GM12878 (cell line): Measurements from ENCODE around the gene SLC38A8. TPM values are rescaled to one million over a fixed set of nuclear protein-coding genes. Genes with fewer than 3 reads are reported as not detected.

Experiments used
- ATAC-seq: fragments of 200-7000 bp; cut with Tn5 transposase; 3 replicates; pipeline ENCODE4 v1.9.1; 2020; ENCODE audit warnings: mild to moderate bottlenecking, moderate library complexity
- BruUV-seq: library from RNA; stranded (reverse); fragments of 400-500 nt; replicated peaks from 2 replicates; lab custom pipeline; 2021; lab: Mats Ljungman, UMichigan
- CTCF ChIA-PET: fragments of 300-600 bp; sonication (Branson Sonifier 250); formaldehyde crosslinking; extraction: SDS; loops from one replicate; lab custom pipeline; 2021; ENCODE audit warnings: inconsistent platforms; lab: Yijun Ruan, JAX
- POLR2A ChIA-PET: fragments of 350-600 bp; formaldehyde crosslinking; extraction: SDS; loops from one replicate; lab custom pipeline; 2021; ENCODE audit warnings: inconsistent platforms; lab: Charles Lee
- RAD21 ChIA-PET: fragments of 300-600 bp; sonication (Branson Sonifier 250); formaldehyde crosslinking; loops from one replicate; lab custom pipeline; 2023; ENCODE audit warnings: antibody characterized with exemption; ENCODE audit not compliant: unreplicated experiment; lab: Charles Lee
- SMC1A ChIA-PET: fragments of 300-600 bp; sonication (Branson Sonifier 250); formaldehyde crosslinking; loops from one replicate; lab custom pipeline; 2023; ENCODE audit not compliant: unreplicated experiment, uncharacterized antibody; lab: Charles Lee
- DNase-seq: peaks from one replicate; pipeline ENCODE4 v3.0.0-alpha.2; 2011; ENCODE audit warnings: low read depth, low spot score
- FAIRE-seq: peaks from 3 replicates; lab custom pipeline; 2011; peaks lifted over from hg19 to GRCh38; lab: Jason Lieb, UNC
- H2AFZ ChIP-seq: 2 replicates; pipeline ENCODE4 v1.6.0; 2011; ENCODE audit warnings: low read depth, low read length, control low read depth; ENCODE audit not compliant: control insufficient read depth
- H3K27ac ChIP-seq: 2 replicates; pipeline ENCODE4 v1.5.1; 2011; ENCODE audit warnings: control low read depth; ENCODE audit not compliant: control insufficient read depth, insufficient read depth
- H3K27me3 ChIP-seq, 2 experiments: replicated peaks in 1 of 2; 2 replicates each; pipeline versions ENCODE4 v1.6.0 to v1.6.1; 2011; ENCODE audit warnings: low read length in 1 of 2; ENCODE audit not compliant: control insufficient read depth in 2 of 2, insufficient read depth in 2 of 2
- H3K36me3 ChIP-seq, 2 experiments: 2 replicates each; pipeline ENCODE4 v1.5.1; 2011; ENCODE audit warnings: low read length in 1 of 2; ENCODE audit not compliant: control insufficient read depth in 2 of 2, insufficient read depth in 2 of 2
- H3K4me1 ChIP-seq: 2 replicates; pipeline ENCODE4 v1.6.1; 2011; ENCODE audit warnings: mild to moderate bottlenecking, low read length, moderate library complexity, mixed read lengths; ENCODE audit not compliant: control insufficient read depth, insufficient read depth
- H3K4me2 ChIP-seq: 2 replicates; pipeline ENCODE4 v1.6.0; 2011; ENCODE audit warnings: control low read depth; ENCODE audit not compliant: control insufficient read depth, insufficient read depth
- H3K4me3 ChIP-seq: fragments of 200-600 bp; sonication (generic); 2 replicates; pipeline ENCODE4 v1.5.1; 2016
- H3K79me2 ChIP-seq: 2 replicates; pipeline ENCODE4 v1.6.0; 2011; ENCODE audit warnings: low read length; ENCODE audit not compliant: control insufficient read depth, insufficient read depth
- H3K9ac ChIP-seq: 2 replicates; pipeline ENCODE4 v1.8.0; 2011; ENCODE audit warnings: low read length, control low read depth, mixed read lengths; ENCODE audit not compliant: control insufficient read depth, insufficient read depth
- H3K9me3 ChIP-seq: replicated peaks from 3 replicates; pipeline ENCODE4 v1.5.1; 2011; ENCODE audit warnings: mild to moderate bottlenecking, low read length; ENCODE audit not compliant: control insufficient read depth, insufficient read depth
- H4K20me1 ChIP-seq: 2 replicates; pipeline ENCODE4 v1.6.0; 2011; ENCODE audit not compliant: control insufficient read depth, insufficient read depth
- BCL11A ChIP-seq: IDR thresholded peaks from 2 replicates; pipeline ENCODE4 v1.6.1; 2011; ENCODE audit warnings: low read depth, low read length
- CBFB ChIP-seq: IDR thresholded peaks from 2 replicates; pipeline ENCODE4 v1.6.1; 2016; ENCODE audit warnings: antibody characterized with exemption, low read depth
- ETV6 ChIP-seq, 2 experiments: fragments of 450-650 bp in 1 of 2; IDR thresholded peaks in 1 of 2; conservative IDR thresholded peaks in 1 of 2; 2 replicates each; pipeline ENCODE4 v1.6.1; 2014; ENCODE audit warnings: antibody characterized with exemption in 1 of 2, borderline replicate concordance in 1 of 2, low read depth in 1 of 2, mild to moderate bottlenecking in 1 of 2, moderate library complexity in 1 of 2
- HDAC6 ChIP-seq: fragments of 200-600 bp; sonication (generic); IDR thresholded peaks from one replicate; pipeline ENCODE4 v1.8.0; 2017; ENCODE audit warnings: antibody characterized with exemption; ENCODE audit not compliant: unreplicated experiment
- MYC ChIP-seq: IDR thresholded peaks from 2 replicates; pipeline ENCODE4 v1.6.1; 2011; ENCODE audit warnings: mild to moderate bottlenecking, low read length, moderate library complexity, inconsistent platforms; ENCODE audit not compliant: insufficient read depth, insufficient replicate concordance, insufficient read length, severe bottlenecking
- NFIC ChIP-seq: IDR thresholded peaks from 2 replicates; pipeline ENCODE4 v1.6.1; 2012; ENCODE audit warnings: low read depth, mild to moderate bottlenecking, inconsistent platforms, low read length, moderate library complexity
- PAX8 ChIP-seq: fragments of 450-650 bp; IDR thresholded peaks from 2 replicates; pipeline ENCODE4 v1.6.1; 2017; ENCODE audit warnings: mild to moderate bottlenecking, moderate library complexity
- RAD21 ChIP-seq: IDR thresholded peaks from 2 replicates; pipeline ENCODE4 v1.6.1; 2011; ENCODE audit warnings: mild to moderate bottlenecking, low read depth, low read length, moderate library complexity; ENCODE audit not compliant: insufficient read depth
- SUPT20H ChIP-seq: IDR thresholded peaks from 2 replicates; pipeline ENCODE4 v1.6.1; 2011; ENCODE audit warnings: low read depth, mild to moderate bottlenecking, low read length, moderate library complexity, borderline replicate concordance; ENCODE audit not compliant: control insufficient read depth
- ZNF274 ChIP-seq: IDR thresholded peaks from one replicate; pipeline ENCODE4 v1.8.0; 2011; ENCODE audit not compliant: insufficient read length, insufficient read depth
- WGBS: methylation state at CpG from one replicate; pipeline ENCODE4 v1.1.6; 2016; ENCODE audit warnings: low lambda C conversion rate; ENCODE audit not compliant: insufficient replicate concordance, insufficient coverage; ENCODE audit errors: missing lambda C conversion rate; 5-methylcytosine and 5-hydroxymethylcytosine counted together
- in situ Hi-C: fragments of 300-500 bp; cut with MboI; formaldehyde crosslinking; loops from 9 replicates; pipeline ENCODE4 v1.14.3; 2018; ENCODE audit warnings: mixed read lengths
- intact Hi-C: fragments of 100-400 bp; cut with micrococcal nuclease; formaldehyde crosslinking; loops from one replicate; pipeline ENCODE4 v1.14.2; 2022; ENCODE audit not compliant: unreplicated experiment
- polyA plus RNA-seq, 11 experiments: library from polyadenylated mRNA; depleted of rRNA in 4 of 11; unstranded in 6 of 11; stranded (reverse) in 5 of 11; fragments of >200 nt; fragmentation: Nextera tagmentation in 4 of 11; fragmentation: Illumina TruSeq in 1 of 11; extraction: Ambion mirVana in 4 of 11; extraction: Trizol in 1 of 11; gene quantifications; 1 replicate in 1 of 11; 2 replicates in 10 of 11; pipeline versions ENCODE4 v1.2.1 to v1.2.3, GENCODE V29; 2011 to 2016; ENCODE audit warnings: inconsistent platforms in 2 of 11, missing spikeins in 2 of 11, low read depth in 1 of 11
- total RNA-seq, 4 experiments: library from RNA; depleted of rRNA in 3 of 4; stranded (reverse); fragments of >200 nt in 3 of 4; fragmentation: Illumina TruSeq in 1 of 4; extraction: Trizol in 1 of 4; gene quantifications; 2 replicates each; pipeline versions ENCODE4 v1.2.1 to v1.2.3, GENCODE V29; 2013 to 2021
- TF ChIP-seq, protein P1 (sequence below), 3 experiments: IDR thresholded peaks in 2 of 3; conservative IDR thresholded peaks in 1 of 3; 2 replicates each; pipeline ENCODE4 v1.5.1; 2011; ENCODE audit warnings: low read depth in 3 of 3, low read length in 3 of 3, mild to moderate bottlenecking in 3 of 3, control low read depth in 2 of 3, moderate library complexity in 2 of 3, inconsistent platforms in 1 of 3, mixed read lengths in 1 of 3; ENCODE audit not compliant: control insufficient read depth in 2 of 3, insufficient read depth in 1 of 3; ENCODE audit errors: extremely low read depth in 1 of 3
- TF ChIP-seq, protein P2 (sequence below): fragments of 450-650 bp; IDR thresholded peaks from 2 replicates; pipeline ENCODE4 v1.6.1; 2016; ENCODE audit warnings: mild to moderate bottlenecking, moderate library complexity, borderline replicate concordance
- TF ChIP-seq, protein P3 (sequence below): IDR thresholded peaks from 2 replicates; pipeline ENCODE4 v1.6.1; 2011; ENCODE audit warnings: low read depth, low read length, improper control_type of control experiment, borderline replicate concordance
- TF ChIP-seq, protein P4 (sequence below): IDR thresholded peaks from 2 replicates; pipeline ENCODE4 v1.6.1; 2011; ENCODE audit warnings: low read depth, mild to moderate bottlenecking, low read length, moderate library complexity, borderline replicate concordance; ENCODE audit errors: extremely low read depth

Gene SLC38A8
- total and polyA plus RNA-seq, 10 of the 15 experiments (the other 5 are each of a cell fraction or from before 2014, with no cell fraction given), result not detected

DNA sequence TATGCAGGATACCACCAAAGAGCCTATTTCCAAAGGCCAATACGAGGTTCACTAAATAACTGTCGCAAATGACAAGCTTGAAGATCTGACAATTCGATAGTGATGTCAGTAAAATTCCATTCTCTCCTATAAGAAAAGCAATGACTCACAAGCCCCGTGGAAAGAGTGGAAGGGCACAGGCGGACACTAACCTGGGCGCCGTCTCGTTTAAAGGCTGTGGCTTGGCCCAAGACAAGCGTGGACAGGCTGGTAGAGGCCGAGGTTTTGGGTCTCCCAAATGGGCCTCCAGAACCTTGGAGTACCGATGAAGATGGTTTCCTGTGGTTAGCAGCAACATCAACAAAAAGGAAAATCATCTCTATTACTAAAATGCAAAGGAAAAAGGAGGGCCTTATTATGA is 16.5 kb upstream of the SLC38A8 start:
- ATAC-seq (no peak), DNase-seq (no peak), FAIRE-seq (no peak)
- intact Hi-C loops (no loop called here), in situ Hi-C loops (no loop called here)
- no peak overlapping the region for H3K4me2 ChIP-seq
- CTCF ChIA-PET, result interaction anchor here (1.5 to 2.0 kb wide), 3 partner anchors 103 to 133 kb away, joined by 3 to 7 read pairs (median 4); no protein-coding TSS in a partner anchor
- H3K9me3 ChIP-seq, result no peaks in the 10 kb centered on the region
- RAD21 ChIA-PET, result no interaction called here
- no peak overlapping the region for H3K4me3 ChIP-seq
- 98% methylated on average over 11 of the region's 11 CpGs for WGBS
- no peak overlapping the region for H3K27ac ChIP-seq
- no peaks in the 10 kb centered on the region for H4K20me1 ChIP-seq
- no peak overlapping the region for H2AFZ ChIP-seq
- no peaks in the 10 kb centered on the region for H3K27me3 ChIP-seq
- H3K9ac ChIP-seq, result no peak overlapping the region
- SMC1A ChIA-PET, result interaction anchor here (1.9 kb wide), 1 partner anchor 10 kb away, joined by 5 read pairs; no protein-coding TSS in a partner anchor
- no peaks in the 10 kb centered on the region for H3K79me2 ChIP-seq
- BruUV-seq, result no TSS peak
- H3K36me3 ChIP-seq, result peaks cover 31 to 33% of the 10 kb centered on the region in 2 experiments
- POLR2A ChIA-PET, result no interaction called here
- H3K4me1 ChIP-seq, result no peaks in the 10 kb centered on the region
- TF ChIP-seq BCL11A (no peak), HDAC6 (no peak), NFIC (no peak), MYC (no peak), CBFB (no peak), PAX8 (no peak), SUPT20H (no peak), ETV6 (conservative IDR thresholded peaks at IDR 0.05 in 1 of 2, IDR thresholded peaks at IDR 0.05 in 1 of 2; ENCODE audit: borderline replicate concordance in 1 of 2, low read depth in 1 of 2) (no peak), ZNF274 (no peak), RAD21 (no peak)
- TF ChIP-seq, protein P1, sequence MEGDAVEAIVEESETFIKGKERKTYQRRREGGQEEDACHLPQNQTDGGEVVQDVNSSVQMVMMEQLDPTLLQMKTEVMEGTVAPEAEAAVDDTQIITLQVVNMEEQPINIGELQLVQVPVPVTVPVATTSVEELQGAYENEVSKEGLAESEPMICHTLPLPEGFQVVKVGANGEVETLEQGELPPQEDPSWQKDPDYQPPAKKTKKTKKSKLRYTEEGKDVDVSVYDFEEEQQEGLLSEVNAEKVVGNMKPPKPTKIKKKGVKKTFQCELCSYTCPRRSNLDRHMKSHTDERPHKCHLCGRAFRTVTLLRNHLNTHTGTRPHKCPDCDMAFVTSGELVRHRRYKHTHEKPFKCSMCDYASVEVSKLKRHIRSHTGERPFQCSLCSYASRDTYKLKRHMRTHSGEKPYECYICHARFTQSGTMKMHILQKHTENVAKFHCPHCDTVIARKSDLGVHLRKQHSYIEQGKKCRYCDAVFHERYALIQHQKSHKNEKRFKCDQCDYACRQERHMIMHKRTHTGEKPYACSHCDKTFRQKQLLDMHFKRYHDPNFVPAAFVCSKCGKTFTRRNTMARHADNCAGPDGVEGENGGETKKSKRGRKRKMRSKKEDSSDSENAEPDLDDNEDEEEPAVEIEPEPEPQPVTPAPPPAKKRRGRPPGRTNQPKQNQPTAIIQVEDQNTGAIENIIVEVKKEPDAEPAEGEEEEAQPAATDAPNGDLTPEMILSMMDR (IDR thresholded peaks at IDR 0.05 in 2 of 3, conservative IDR thresholded peaks at IDR 0.05 in 1 of 3; ENCODE audit: control insufficient read depth in 2 of 3, extremely low read depth in 1 of 3, insufficient read depth in 1 of 3, low read depth in 3 of 3, low read length in 3 of 3), result no peak
- TF ChIP-seq, protein P2, sequence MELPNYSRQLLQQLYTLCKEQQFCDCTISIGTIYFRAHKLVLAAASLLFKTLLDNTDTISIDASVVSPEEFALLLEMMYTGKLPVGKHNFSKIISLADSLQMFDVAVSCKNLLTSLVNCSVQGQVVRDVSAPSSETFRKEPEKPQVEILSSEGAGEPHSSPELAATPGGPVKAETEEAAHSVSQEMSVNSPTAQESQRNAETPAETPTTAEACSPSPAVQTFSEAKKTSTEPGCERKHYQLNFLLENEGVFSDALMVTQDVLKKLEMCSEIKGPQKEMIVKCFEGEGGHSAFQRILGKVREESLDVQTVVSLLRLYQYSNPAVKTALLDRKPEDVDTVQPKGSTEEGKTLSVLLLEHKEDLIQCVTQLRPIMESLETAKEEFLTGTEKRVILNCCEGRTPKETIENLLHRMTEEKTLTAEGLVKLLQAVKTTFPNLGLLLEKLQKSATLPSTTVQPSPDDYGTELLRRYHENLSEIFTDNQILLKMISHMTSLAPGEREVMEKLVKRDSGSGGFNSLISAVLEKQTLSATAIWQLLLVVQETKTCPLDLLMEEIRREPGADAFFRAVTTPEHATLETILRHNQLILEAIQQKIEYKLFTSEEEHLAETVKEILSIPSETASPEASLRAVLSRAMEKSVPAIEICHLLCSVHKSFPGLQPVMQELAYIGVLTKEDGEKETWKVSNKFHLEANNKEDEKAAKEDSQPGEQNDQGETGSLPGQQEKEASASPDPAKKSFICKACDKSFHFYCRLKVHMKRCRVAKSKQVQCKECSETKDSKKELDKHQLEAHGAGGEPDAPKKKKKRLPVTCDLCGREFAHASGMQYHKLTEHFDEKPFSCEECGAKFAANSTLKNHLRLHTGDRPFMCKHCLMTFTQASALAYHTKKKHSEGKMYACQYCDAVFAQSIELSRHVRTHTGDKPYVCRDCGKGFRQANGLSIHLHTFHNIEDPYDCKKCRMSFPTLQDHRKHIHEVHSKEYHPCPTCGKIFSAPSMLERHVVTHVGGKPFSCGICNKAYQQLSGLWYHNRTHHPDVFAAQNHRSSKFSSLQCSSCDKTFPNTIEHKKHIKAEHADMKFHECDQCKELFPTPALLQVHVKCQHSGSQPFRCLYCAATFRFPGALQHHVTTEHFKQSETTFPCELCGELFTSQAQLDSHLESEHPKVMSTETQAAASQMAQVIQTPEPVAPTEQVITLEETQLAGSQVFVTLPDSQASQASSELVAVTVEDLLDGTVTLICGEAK, result no peak
- TF ChIP-seq, protein P3, sequence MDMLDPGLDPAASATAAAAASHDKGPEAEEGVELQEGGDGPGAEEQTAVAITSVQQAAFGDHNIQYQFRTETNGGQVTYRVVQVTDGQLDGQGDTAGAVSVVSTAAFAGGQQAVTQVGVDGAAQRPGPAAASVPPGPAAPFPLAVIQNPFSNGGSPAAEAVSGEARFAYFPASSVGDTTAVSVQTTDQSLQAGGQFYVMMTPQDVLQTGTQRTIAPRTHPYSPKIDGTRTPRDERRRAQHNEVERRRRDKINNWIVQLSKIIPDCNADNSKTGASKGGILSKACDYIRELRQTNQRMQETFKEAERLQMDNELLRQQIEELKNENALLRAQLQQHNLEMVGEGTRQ, result no peak
- TF ChIP-seq, protein P4, sequence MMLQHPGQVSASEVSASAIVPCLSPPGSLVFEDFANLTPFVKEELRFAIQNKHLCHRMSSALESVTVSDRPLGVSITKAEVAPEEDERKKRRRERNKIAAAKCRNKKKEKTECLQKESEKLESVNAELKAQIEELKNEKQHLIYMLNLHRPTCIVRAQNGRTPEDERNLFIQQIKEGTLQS, result no peak
